ENCODE measurements around the gene RBMS3.
"Not testable (repeated sequence)": the region's sequence is repeated elsewhere in the genome, so short reads cannot be mapped to it uniquely, and the experiment has no call there.

The RBMS3 gene

DNA sequence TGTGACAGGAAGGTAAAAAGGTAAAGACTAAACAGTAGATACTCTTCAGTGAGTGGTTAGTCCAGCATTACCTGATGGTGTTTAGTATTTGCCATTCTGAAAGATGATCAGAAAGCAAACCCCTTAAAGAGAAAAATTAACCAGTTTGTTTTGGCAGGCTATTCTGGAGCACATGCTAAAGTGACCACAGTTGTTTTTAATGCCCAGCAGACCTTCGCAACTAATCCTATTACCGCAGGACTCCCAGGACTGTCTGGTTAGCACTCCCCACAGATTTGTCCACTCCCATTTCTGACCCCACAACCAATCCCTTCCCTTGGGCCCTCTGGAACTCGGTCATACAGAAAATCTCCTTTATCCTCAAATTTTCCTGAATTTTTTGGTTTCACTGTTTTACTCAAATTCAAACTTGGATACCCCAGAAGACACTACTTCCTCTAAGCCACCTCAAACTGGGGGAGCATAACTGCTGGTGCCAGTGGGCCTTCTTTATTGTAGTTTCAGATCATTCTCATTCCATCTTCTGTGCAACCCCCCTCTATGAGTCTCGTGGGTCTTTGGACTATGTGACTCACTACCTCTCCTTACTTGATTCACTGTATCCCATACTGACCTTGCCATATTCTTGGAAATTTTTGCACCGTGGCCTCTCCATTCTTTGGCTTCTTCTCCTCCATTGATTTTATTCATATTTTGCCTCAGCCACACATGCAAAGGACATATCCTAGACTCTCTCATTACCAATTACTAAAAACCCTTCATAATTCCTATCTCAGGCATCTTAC is 104.4 kb downstream of the RBMS3 start:
- peak; percentile 32 for DNase-seq (ENCODE audit: low read depth)

DNA sequence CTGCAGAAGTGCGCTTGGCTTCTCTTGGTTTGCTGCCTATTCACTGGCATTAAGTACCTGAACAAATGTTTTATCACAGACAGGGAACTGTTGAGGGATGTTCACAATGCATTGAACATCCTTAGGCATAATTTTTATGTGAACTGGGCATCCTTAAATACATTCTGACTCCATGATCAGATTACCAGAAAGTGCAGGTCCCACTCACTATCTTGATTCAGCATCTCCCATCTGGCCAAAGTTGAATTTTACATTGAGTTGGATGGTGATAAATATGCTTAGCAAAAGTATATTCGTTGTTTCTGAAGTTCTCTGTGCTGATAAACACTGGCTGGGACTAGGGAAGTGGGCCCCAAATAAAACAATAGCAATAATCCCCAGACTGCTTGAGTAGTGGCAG is 108.5 kb downstream of the RBMS3 start:
- no peak for DNase-seq (ENCODE audit: low read depth)

DNA sequence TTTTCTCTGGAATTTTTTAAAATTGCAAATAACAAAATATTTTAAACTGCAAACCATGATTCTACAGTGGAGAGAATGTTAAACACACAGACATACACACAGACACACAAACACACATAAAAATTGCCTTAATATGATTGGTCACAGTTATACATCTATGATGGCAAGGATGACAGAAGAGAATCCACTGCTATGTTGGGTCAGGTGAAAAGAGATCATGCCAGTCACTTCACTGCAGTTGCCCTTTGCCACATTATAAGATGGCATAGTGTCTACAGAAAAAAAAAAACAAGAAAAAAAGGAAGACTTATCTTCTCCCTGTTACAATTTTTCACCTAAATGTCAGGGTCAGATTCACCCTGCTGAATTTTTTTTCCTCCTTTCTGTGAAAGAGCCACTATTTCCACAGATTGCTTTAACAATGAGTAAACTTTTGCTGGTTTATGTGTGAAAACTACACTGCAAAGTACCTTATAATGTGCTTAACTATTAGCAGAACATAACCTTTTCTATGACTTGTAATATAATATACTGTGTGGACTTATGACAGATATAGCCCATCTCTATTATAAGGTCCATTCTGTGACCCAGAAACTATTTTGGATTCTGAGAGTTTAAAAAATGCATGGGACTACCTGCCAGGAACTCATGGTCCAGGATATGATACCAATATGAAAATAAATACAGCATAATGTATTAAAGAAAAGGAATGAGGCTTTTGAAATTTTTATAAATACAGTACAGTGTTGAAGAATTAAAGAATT is 111.9 kb downstream of the RBMS3 start:
- DNase-seq (ENCODE audit: low read depth), result no peak

DNA sequence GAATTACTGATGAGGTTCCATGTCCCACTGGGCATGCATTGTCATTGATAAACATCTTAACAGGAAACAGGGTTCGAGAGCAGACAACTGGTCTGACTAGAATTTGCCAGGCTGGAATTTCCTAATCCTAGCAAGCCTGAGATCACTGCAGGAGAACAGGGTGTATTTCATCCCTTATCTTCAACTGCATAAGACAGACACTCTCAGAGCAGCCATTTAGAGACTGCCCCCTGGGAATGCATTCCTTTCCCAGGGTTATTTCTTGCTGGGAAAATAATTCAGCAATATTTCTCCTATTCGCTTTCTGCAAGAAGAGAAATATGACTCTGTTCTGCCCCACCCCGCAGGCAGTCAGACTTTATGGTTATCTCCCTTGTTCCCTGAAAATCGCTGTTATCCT is 113.1 kb downstream of the RBMS3 start:
- DNase-seq (ENCODE audit: low read depth), result not testable (repeated sequence)

DNA sequence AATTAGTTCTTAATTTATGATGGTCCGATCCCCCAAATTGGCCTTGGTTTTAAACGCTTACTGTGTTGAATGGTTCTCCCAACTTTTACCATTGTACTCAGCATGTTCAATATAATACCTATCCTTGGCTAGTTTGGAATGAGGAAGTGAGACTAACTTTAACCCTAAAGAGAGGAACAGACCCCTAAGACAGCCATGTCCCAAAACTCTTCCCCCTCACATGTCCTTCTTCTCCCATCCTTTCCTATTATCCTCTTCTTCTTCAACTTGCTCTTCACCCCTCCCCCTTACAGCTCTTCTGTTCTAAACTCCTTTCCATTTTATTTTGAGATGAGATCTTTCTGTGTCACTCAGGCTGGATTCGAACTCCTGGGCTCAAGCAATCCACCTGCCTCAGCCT is 116.5 kb downstream of the RBMS3 start:
- DNase-seq (ENCODE audit: low read depth), result no peak

DNA sequence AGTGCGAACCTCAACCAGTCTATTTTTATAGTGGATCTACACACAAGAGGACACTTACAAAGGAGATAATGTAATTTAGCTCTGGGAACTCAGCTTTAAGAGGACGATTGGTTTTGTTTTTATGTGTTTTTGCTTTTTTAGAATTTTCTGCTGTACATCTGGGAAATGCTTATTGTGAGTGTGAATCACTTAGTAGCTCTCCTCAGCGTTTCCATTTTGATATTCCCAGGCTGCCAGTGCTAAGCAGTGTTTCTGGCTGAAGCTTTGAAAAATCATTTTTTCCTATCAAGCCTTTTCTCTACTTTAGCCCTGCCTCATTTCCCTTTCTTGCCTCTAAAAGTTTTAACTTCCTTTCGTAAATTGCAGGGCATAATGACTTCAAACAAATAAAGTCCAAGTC is 117.9 kb downstream of the RBMS3 start:
- DNase-seq (ENCODE audit: low read depth), result no peak

DNA sequence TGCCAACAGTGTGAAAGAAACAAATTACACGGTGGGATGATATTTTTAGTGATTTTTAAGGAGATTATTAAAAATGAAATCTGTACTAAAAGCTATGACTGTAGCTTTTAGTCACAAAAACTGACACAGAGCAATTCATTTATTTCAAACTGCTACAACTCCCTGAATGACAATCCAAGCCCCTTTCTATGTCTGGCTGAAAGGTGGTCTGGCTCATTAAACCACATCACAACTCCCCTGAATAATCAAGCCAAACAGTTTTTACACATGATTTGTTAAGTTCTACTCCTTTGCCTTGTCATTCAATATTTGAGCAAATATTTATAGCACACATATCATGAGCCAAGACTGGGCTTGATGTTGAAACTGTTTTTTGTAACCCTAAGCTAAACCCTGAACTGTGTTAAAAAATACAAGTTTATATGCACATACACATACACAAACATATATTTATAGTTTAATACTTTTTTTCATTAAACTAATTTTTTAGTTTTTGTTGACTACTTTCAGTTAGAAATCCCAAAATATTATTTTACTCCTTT is 125.5 kb downstream of the RBMS3 start:
- DNase-seq (ENCODE audit: low read depth), result no peak

DNA sequence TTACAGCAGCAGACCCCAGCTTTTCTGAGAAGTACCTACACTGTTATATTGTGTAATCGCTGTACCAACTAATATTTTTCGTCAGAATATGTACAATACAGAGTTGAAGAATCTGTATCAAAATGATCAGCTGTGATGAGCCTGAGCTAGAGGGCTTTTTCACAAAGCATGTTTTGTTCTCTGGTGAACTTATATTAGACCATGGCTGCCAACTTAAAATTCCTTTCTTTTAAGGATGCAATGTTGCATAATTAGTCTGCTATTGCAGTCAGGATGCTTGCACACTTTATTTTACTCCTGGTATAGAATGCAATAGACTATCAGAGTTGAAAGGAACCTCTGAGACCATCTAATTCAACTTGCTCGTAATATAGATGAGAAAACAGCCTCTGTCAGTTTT is 127.8 kb downstream of the RBMS3 start:
- DNase-seq (ENCODE audit: low read depth), result no peak

DNA sequence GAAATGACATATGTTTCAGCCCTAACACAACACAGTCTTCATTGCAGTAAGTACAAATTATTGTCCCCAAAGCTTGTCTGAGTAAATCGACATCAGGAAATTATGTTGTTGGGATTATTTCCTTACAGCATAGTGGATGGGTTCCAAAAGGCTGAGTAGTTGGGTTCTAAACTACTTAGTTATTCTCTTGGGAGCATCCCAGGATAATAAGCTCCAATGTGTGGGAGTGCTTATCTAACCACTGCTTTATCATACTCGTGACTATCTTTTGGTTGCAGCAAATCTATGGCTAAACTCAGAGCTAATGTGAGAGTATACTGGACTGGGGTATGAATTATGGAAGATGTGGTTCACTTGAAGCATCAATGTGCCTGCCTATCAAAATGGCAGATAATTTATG is 128.5 kb downstream of the RBMS3 start:
- DNase-seq (ENCODE audit: low read depth), result no peak

DNA sequence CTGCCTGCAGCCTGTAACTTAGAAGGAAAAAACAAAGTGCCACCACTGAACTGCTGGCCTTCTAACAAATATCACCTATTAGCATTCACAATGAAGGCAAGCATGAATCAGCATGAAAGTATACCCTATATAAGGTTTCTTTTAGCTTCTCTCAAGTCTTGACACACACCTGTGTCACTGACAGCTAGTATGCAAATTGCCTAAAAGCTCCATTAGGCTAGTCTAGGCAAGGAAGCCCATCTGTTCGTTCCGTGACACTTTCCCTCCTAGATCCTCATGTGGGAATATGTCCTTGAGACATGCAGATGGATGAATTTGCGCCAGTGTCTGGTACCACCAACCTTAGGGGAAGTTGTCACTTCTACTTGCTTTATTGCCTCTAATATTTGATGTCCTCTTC is 129.3 kb downstream of the RBMS3 start:
- no peak for DNase-seq (ENCODE audit: low read depth)

DNA sequence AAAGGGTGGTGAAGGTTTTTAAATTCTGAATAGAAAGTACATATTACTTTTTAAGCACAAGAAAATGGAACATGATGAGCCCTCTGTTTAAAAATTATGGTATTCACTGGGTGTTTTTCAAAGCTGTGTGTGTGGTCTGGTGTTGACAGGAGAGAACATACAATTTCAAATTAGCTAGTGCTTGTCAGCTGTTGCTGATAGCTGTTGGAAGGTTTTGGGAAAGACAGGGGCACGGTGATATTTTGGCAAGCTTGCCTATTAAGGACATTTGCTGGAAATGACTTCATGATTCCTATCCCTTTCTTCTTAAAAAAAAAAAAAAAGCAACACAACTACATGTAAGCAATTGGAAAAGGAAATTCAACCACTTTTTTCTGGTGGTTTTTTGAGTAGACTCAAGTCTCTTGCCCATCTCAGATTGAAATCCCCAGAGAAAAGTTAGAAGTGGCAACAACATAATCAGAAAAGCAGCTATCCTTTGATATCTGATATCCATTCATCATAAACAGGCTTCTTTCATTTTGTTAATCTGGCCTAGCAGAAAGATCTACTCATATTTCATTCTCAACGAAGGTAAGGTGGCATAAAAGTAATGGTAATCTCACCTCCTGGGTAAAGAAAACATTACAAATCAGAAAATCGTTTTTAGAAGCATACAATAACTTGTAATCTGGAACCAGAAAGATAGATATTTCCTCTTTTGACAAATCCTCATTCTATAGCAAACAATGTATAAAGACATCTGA is 130.0 kb downstream of the RBMS3 start:
- DNase-seq (ENCODE audit: low read depth), result no peak

DNA sequence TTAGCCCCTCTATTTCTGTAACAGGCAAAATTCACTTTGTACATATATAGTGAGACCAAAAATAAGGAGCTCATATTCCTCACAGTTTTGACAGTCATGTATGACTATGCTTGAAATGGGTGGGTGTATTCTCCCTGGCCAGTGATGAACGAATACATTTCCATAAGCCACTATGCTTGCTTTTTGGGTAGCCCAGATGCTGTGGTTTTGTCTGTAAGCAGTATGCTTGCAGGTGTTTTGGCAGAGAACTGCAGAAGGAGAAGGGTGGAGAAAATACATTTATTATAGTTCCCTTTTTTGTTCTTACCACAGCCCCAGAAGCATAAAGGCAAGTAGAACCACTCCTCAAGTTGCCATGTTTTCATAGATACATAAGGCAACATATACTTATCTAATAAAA is 131.2 kb downstream of the RBMS3 start:
- DNase-seq (ENCODE audit: low read depth), result no peak

DNA sequence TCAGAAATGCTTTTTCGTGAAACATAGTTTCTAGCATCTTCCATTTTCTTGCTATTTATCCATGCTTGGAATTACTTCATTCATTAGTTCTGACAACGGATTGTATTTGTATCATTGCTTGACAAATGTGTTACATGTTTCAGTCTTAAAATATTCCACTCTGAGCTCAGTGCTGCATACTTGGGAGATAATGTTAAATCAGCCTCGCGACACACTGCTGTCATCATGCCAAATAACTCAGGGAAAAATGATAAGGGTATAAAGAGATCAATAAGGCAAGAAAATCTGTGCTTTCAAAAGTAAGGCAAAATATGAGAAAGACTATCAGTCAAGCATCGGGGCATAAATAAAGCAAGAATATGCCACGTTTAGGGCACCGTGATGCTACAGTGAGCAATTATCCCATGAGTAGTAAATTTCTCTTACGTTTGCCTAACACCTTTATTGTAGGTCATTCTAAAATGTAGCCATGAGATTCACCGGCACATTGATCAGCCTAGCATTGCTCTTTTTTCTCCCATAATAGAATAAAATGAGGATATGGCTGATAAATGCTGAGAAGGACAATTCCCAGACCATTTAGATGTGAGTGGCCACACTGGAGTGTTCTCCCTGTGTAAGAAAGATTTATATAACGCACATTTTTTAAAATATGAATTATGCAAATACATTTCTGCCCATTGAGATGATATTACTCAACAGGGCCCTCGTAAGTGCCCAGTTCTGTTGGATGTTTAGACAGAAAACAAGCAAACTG is 133.8 kb downstream of the RBMS3 start:
- no peak for DNase-seq (ENCODE audit: low read depth)

DNA sequence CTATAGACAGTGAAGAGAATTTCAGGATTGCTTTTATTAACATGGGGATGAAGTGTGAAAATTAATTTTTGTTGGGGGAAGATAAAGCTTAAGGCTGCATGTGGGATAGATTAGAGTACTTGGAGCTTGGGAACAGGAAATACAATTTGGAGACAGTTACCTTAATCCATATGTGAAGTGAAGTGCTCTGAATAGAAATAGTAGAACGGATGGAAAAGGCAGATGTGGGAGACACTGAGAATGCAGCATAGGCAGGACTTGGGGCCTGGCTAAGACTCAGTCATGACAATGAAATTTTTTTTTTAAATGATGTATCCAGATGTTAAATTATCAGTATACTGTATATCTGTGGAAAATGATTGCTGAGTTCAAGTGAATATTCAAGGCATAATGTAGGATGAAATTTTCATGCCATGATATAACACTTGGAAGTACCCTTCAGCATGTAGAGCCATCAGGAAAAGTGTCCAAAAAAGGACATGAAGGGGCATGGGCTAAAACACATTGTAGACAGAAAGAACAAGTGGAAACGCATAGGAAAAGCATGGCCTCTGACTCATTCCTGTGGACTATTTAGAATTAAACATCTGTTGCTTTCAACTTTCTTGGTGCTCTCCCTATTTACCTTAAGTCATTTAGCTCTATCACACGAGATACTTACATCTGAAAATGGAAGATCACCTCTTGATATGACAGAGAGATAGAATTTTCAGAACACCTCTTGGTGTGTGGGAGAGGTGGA is 134.8 kb downstream of the RBMS3 start:
- DNase-seq (ENCODE audit: low read depth), result no peak

DNA sequence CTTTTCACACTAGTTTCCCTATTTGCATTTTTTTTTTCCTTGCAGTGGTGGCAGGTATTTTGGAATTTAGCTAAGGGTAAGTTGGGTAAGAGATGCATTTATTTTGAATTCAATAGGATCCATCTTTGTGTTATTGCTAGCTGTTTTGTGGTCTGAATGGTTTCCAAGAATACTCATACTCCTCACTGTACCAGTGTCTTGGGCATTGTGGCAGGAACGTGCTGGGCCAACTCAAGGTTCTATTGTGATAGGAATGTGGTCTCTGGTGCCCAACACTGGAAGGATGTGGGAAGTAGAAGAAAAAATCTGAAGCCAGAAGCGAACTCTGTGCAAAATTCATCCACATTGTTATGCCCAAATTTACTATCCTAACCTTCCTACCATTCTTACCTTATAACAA is 135.6 kb downstream of the RBMS3 start:
- DNase-seq (ENCODE audit: low read depth), result no peak

DNA sequence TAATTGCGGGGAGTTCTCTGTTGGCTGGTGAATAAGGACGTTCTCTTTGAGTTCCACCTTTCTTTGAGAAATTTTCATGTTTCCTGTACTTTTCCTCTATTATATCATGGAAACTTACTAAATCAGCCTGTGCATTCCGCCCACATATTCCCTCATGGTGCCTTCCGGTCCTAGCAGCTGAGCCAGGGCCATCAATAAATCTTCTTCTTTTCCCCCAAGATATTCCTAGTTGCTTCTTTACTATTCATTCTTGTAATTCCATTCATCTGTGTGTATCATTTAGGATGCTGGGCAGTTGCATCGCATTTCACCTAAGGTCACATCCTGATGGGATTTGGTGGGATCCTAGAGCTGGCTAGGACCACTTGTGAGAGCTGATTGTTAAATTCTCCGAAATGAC is 139.2 kb downstream of the RBMS3 start:
- no peak for DNase-seq (ENCODE audit: low read depth)

DNA sequence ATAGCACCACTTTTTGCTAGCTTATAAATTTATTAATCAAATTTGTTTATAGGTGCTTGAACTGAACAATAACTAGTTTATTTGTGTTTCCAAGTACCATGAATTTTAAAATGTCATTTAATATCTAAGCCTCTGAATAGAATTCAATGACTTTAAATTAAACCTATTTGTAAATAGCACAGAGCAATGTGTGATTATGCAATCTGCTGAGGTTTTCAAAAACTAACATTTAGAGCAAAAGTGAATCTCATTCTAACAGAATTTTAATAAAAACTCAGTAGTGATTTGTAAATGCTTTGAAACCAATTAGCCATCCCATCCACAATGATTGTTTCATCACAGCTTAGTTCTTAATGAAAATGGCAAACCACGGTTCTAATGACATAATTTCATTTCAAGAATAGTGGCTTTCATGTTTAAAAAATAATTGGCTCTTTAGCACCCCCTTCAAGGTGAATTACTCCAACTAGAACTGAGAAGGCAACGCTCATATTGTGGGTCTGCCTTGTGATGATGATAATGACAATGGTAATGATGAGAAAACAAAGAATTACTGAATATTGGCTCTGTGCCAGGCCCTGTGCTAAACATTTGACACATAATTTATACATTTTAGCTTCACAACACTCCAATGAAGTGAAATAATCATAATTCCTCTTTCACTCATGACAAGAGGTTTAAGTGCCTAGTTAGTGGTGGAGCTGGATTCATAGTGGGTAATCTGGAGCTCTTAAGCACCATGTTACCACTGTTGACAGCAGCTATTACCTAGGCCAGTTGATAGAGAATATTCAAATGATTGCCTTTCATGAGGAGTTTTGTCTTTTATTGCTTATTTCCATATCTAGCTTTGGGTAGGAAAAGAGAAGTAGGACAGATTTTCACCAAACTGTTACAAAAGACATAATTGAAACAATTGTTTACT is 145.7 kb downstream of the RBMS3 start:
- no peak for DNase-seq (ENCODE audit: low read depth)

DNA sequence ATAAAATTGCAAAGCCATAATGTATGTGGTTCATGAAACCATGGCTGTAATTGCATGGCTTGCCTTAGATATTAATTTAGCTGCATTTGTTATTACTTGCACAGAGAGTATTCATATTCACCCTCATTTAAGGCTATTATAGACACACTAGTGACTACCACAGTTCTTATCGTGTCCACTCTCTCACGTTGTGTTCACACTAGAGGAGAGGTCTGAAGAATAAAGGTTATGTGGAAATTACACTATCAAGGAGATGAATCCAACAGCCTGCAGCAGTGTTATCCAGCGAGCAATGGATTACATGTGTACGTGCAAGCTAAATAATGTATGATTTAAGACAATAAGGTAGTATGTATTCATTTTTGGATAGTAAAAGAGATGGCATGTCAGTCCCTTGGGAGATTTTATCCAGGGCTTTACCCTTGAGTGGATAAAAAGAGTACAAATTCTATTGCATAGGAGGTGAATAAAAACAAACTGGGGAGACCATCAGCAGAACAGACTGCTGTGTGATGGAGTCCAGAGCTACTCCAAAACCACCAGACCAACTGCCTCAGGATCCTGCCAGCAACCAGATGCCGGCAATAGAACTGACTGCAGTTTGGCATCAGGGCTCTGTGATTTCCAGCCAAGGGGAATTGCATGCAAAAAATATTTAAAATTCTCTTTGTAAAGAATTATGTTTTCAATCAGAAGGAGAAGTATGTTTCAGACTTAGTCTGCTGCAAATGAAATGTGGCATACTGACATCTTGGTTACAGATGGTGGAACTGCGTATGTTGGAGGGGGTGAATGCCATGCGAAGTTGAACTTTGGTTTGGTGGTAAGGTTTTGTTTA is 146.6 kb downstream of the RBMS3 start:
- DNase-seq (ENCODE audit: low read depth), result peak; percentile 71

DNA sequence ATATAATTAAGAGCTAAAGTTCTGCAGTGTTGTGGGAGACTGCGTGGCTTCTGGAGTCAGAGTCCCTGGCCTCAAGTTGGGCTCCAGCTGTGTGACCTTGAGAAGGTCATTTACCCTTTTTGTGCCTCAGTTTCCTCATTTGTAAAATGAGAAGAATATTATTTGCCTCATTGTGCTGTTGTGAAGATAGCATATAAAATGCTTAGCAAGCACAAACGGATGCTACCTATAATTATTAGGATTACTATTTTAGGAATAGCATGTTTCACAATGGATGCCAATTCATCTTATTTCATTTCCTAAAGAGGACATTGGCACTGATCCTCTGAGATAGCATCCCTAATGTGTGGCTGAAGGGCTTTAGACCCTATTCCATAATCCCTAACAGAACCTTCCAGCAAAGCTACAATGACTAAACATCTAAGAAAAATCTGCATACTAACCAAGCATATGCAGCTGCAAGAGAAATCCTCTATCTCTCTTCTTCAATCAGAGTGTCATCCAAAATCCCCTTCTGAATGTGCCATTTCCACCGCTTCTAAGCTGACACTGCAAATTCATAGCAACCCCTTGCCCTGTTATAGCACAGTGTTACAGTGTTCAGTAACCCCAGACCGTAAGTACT is 148.3 kb downstream of the RBMS3 start:
- DNase-seq (ENCODE audit: low read depth), result no peak
